NAMALWA (cell line): ENCODE data around the gene HOXD8.

Experiments used
- DNase-seq: peaks from one replicate; pipeline ENCODE4 v3.0.0-alpha.2; 2015; ENCODE audit warnings: low spot score

Gene HOXD8

GRCh38 chr2:176160251-176160985, 30.9 kb downstream of the HOXD8 start:
- no peak for DNase-seq

DNA sequence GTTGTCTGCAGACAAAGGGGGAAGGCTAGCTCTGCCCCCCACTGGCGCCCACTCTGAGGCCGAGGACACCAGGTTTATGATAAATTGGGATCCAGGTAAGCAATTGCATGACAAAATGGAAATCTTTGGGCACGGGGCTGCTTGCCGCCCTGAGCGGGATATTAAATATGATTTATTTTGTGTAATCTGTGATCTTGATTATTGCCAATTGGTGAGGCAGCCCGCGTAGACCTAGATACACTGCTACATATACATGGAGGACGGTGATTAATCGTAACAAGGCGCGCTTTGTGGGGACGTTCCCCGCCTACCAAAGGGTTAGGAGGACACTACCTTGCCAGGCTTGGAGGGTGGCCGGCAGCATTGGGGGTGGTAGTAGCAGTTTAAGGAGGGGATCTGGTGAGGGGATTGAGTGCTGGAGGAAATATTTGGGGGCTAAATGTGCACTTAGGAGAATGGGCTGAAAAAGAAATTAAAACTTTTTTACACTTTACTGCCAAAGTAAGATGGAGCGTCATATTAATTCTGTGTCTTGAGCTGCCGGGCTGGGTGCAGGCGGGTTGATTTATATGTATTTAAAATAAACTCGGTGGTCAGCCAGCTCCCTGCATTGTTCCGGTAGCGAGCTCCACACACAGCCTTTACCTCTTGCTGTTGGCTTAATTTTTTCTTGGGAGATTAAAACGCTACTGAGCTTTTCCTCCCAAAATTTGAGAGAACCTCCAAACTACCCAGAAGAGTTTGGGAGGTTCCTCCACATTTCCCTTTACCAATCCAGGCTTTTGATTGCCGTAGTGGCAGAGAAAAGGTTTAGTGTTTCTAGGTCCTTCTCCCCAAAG, 31.7 kb downstream of the HOXD8 start:
- DNase-seq = no peak

DNA sequence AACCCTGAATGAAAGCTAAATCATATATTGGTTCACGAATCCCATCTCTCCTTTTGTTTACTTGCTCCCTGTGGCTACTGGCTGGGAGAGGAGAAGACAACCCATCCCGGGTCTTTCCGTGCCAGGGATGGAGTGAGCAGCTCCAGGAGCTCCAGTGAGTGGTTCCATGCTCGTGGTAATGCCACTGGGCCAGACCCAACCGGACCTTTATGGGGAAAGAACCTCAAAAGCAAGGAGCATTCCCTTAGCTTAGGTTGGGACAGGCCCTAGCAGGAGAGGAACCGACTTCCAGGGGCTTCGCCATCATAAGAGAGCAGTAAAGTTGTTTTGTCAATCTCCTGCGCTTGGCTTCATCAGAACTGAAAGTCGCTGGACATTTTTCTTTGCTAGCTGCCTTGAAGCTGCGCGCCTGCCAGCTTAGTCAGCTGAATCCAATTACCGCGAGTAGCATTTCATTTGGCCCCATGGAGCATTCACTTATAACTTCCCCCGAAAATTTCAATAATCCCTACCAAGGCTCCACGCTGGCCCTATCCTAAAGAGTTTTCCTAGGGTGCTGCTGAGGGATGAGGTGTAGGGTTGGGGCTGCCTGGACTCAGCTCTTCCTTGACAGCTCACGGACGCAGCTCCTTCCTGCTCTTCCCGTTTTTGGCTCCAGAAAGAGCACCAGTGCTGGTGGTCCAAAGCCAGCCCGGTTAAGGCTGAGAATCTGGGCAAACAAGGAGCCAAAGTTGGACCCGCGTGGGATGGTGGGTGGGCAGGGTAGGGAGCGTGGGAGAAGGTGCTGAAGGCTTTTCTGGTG, 32.5 kb downstream of the HOXD8 start:
- DNase-seq = no peak

DNA sequence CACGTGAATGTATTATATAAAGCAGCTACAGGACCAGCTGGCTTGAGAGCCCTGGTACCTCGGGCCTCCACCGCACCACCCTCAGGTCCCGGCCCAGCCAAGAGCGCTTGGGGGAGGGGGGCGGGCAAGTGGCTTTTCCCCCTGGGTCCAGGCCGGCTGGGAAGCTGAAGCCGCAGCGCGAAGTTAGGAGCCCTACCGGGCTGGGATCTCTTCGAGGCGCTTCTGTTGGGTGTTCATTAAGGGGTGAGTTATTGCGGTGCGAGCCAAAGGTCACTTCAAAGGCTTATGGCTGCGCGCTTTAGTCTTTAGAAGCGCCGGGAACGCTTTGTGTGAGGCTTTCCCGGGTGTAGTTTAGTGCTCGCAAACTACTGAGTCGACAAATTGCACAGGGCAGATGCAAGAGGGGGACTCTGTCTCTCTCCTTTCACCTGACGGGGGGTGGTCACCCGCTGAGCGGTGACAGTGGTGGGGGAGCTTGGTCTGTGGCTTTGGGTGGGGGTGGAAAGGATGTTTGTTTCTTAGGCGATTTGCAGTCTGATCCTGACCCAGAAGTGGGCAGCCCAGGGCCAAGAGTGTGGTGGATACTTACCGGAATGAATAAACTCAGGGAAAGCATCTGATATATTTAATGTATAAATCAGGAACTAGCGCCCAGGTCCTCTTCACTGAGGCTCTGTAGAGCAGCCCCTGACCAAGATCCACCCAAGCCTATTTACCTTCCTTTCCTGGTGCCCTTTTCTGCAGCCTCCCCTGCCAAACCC, 33.6 kb downstream of the HOXD8 start:
- DNase-seq = no peak

GRCh38 chr2:176163672-176164056, 34.2 kb downstream of the HOXD8 start:
- no peak for DNase-seq

DNA sequence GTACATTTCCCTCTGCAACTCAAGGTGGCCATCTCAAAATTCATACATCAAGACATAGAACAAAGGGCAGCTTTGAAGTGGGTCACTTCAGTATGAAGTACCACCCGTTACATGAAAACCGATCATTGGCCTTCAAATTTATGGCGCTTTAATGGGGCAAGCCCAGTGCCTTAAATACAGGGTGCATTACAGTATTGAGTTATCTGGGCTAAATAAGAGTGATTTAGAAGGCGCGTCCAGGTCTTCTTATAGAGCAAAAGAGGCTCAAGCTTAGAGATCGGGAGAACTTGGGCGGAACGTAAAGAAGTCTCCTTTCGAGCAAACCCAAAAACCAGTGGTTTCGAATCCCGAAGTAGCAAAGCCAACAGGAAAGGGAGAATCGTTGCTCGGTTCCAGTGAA, 34.7 kb downstream of the HOXD8 start:
- DNase-seq = no peak

DNA sequence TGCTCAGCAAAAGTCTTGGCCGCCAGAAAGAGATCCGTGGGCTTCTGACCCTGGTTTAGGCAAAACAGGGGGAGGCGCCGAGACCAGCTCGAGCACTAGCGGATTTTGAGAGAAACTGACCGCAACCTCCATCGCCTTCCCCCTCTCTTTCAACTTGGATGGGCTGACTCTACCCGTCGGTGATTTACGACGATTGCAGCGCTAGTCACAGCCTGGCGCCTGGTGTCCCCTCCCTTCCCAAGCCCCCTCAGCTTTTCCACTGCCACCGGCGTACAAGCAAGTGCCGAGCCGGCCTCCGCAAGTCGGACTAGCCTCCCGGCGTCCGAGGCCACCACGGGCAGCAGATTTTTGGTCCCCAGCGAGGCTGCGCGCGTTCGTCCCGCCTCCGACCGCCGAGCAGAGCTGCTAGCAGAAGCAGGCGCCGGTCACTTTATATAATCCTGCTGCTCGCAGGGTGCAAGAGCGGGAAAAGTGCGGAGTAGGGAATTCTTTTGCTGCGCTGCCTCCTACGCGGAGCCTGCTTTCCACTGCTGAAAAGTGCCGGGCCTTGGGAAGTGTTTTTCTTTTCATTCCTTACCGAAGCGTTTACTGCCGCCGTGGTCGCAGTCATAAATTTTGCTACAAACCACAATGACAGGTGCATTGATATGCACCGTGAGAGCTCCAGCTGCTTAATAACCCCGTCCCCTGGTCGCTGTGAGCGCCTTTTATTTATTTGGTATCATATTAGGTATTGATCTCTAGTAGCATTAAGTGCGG, 35.3 kb downstream of the HOXD8 start:
- no peak for DNase-seq

- DNase-seq = no peak
These were observed 36.0 kb downstream of the HOXD8 start for GRCh38 chr2:176165370-176166050.

- DNase-seq = no peak
These were observed 36.8 kb downstream of the HOXD8 start for GRCh38 chr2:176166272-176166671.

DNA sequence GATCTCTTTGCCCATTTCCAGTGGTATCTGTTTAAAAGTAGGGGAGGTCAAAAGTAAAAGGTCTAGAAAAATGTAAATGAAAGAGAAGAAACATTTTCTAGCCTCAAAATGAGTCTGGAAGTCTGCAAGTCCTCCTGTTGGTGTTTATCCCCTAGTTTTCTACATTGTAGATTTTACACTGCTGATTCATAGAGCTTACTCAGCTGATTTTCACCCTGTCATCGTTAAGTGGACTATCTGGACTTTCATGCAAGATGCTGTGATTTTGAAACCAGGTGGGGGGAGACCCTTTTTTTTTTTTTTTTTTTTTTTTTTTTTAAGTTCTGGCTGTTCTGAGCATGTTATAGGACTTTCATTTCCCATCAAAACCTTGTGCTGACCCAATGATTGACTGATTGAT, 37.9 kb downstream of the HOXD8 start:
- no peak for DNase-seq

- no peak for DNase-seq
These were observed 39.7 kb downstream of the HOXD8 start for GRCh38 chr2:176169181-176169580.

- no peak for DNase-seq
These were observed 40.2 kb downstream of the HOXD8 start for GRCh38 chr2:176169711-176170110.

- DNase-seq = no peak
These were observed 41.2 kb downstream of the HOXD8 start for GRCh38 chr2:176170602-176171305.

- no peak for DNase-seq
These were observed 42.0 kb downstream of the HOXD8 start for GRCh38 chr2:176171351-176172006.

- no peak for DNase-seq
These were observed 42.7 kb downstream of the HOXD8 start for GRCh38 chr2:176172007-176172894.

DNA sequence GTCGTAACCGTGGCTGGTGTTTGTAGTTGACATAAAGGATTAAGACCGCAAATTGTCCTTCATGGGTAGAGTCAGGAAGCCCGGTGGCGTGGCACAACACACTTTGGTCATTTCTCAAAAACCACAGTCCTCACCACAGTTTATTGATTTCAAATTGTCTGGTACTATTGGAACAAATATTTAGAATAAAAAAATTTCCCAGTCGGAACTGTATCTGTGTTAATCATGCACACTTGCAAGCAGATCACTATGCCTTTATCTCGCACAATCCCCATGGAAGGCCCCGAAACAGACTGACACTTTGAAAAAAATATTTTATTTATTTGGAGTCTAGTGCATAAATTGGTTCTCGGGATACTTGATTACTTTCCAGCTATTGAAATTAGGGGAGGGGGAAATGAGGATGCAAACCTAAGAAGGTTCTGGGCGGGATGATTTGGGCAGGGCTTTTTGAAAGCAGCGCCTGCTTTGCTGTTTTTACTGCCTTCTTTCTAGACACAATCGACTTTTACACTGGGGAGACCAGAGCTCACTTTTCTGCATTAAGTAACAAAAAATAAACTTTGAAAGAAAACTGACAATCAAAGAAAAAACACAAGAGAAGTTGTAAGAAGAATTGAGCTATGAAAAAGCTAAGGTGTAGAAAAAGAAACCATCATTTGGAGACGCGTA, 43.5 kb downstream of the HOXD8 start:
- no peak for DNase-seq

- DNase-seq = no peak
These were observed 44.3 kb downstream of the HOXD8 start for GRCh38 chr2:176173567-176174381.
